ENCODE measurements around the gene CASK.

Gene CASK, protein sequence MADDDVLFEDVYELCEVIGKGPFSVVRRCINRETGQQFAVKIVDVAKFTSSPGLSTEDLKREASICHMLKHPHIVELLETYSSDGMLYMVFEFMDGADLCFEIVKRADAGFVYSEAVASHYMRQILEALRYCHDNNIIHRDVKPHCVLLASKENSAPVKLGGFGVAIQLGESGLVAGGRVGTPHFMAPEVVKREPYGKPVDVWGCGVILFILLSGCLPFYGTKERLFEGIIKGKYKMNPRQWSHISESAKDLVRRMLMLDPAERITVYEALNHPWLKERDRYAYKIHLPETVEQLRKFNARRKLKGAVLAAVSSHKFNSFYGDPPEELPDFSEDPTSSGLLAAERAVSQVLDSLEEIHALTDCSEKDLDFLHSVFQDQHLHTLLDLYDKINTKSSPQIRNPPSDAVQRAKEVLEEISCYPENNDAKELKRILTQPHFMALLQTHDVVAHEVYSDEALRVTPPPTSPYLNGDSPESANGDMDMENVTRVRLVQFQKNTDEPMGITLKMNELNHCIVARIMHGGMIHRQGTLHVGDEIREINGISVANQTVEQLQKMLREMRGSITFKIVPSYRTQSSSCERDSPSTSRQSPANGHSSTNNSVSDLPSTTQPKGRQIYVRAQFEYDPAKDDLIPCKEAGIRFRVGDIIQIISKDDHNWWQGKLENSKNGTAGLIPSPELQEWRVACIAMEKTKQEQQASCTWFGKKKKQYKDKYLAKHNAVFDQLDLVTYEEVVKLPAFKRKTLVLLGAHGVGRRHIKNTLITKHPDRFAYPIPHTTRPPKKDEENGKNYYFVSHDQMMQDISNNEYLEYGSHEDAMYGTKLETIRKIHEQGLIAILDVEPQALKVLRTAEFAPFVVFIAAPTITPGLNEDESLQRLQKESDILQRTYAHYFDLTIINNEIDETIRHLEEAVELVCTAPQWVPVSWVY

DNA sequence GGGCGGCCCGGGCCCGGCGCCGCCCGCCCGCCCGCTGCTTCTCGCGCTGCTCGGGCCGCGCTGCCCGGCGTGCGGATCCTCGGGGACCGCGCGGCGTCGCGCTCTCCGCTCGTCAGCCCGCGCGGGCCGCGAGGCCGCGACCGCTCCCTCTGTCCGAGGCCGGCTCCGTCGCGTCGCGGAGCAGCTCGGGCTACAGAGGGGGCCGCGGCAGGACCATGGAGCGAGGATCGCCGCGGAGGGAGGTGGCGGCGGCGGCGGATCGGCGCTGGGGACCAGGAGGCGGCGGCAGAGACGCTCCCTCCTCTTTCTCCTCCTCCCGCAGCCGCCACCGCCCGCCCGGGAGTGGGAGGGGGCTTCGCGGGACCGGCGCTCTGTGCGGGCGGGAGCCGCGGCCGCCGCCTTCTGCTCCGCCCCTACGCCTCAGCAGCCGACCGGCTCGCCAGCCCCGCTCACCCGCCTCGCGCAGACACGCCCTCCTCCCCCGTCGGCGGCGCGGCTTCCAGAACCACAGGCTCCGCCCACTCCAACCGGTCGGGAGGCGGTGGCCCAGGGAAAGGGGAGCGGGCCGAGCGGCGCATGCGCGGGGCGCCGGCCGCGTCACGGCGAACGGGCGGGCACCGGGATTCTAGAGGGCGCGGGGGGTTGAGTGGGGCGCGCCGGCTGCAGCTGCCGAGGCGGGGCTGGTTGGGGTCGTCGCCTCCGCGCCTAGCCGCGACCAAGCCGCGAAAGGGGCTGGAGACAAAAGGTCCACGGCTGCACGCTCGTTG lies at the start of gene CASK:
Gene CASK, minus strand, starts transcription at position 344 of the 767 bp plus-strand sequence. CDS start 566 bp downstream, outside the sequence.
- DNase-seq (ENCODE audit: low read depth in 4 of 4, low spot score in 1 of 4): peak; percentile 58 to 82 (median 72)

DNA sequence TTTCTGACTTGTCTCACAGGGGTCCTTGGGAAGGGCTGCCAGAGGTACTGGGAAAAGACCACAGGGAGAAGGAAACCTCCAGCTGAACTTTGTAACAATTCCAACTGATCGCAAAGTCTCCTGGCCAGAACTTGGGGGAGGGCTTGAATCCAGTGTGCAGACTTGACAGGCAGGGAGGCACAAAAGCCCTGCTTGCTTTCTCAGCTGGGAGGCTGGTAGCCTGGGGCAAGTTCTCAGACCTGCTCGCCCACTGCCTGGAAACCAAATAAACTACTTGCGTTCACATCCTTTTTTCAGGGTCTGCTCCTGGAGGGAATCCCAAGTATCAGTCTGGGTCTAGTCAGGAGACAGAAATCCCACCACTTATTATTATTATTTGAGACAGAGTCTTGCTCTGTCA lies 48.0 kb upstream of the CASK start:
- DNase-seq (ENCODE audit: low read depth in 4 of 4, low spot score in 1 of 4): no peak

DNA sequence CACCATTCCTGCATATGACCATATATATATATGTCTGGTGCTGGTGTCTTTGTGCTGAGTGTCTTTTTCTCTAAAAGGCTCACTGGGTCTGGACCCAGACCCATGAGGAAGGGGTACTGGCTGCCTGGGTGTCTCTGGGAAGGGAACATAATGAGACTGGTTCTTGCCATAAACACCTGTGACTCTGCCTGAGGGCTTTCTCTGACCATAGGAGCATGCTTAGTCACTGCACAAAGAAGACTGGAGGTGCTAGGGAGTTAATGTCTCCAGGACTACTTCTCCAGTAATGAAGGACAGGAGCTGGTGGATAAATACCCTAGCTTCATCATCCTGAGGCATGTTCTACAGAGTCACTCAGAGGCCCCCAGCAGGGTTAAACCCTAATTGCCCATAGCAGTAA lies 47.1 kb upstream of the CASK start:
- no peak for DNase-seq (ENCODE audit: low read depth in 4 of 4, low spot score in 1 of 4)

DNA sequence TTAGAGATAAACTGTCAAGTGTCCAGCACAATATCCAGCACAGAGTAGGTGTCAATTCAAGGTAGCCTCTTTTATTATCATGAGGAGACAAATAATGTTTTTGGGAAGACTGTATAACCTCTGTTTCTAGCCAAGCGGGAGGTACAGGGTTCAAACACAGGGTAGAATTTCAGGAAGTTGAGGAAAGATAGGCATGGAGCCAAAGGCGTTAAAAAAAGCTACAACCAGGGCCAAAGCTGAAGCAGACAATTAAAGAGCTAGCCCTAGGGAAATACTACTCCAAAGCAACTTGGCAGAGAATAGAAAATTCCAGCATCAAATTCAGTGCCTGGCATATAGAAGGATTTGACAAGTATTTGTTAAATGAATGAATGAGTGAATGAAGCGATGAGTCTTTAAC lies 40.0 kb upstream of the CASK start:
- no peak for DNase-seq (ENCODE audit: low read depth in 4 of 4, low spot score in 1 of 4)

DNA sequence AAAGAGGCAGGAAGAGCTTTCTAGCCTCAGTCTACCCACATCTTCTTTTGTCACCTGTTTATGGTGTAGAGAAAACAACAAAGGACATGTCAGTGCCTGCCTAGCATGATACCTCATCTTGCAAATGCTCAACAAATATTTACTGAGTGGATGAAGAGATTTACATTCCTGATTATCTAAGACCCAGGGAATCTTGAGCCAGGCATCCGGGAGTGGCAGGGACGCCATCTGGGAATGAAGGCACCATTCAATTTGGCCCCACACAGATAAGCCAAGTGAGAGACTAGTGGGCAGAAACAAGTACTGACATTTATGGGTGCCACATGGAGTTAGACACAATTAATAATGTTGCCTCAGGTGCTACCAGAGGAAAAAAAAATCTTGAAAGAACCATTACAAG lies 36.8 kb upstream of the CASK start:
- no peak for DNase-seq (ENCODE audit: low read depth in 4 of 4, low spot score in 1 of 4)

DNA sequence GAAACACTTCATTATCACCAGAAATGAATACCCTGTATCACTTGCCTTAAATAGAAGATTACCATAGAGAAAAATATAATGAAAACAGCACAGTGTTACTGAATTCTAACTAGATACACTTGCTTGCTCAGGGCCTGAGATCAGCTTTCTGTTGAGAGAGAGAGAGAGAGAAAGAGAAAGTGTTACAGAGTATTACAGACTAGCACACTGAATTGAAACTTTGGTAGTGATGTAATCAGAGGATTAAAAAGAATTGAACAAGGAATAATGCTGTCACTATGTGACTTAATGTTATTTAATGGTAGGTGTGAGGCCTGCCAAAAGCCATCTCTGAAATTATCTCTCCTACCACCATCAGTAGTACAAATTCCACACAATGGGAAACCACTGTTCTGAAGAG lies 35.5 kb upstream of the CASK start:
- no peak for DNase-seq (ENCODE audit: low read depth in 4 of 4, low spot score in 1 of 4)

DNA sequence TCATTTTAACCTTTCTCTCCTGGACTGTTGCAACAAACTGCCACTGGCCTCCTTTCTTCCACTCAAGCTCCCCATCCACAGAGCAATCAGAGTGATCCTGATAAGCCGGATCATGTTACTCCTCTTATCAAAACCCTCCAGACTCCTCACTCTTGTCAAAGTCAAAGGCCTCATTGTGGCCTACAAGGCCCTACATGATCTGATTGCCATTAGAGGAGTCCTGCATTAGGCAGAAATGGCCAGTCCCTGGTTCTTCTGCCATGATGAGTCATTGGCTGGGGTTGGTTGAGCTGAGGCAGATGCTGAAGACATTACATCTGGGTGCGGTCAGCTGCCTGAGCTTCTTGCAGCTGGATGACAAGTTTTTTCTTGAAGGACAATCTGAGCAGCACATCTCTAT lies 32.7 kb upstream of the CASK start:
- no peak for DNase-seq (ENCODE audit: low read depth in 4 of 4, low spot score in 1 of 4)

DNA sequence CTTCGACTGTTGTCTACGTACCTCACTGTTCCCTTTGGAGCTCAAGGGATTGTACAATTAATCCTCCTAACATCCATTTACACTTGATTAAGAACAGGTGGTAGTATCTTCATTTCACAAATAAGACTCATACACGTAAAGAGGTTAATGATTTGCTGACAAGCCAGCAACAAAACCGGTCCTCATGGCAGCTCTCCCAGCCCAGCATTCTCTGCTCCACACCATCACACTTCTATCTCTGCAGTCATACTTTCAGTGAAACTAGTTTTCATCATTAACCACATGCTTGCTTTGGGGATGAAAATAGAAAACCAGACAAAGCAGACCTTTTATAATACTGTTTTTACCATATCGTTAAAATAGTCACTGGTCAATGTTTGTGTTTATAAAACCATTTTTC lies 28.7 kb upstream of the CASK start:
- DNase-seq (ENCODE audit: low read depth in 4 of 4, low spot score in 1 of 4): no peak

DNA sequence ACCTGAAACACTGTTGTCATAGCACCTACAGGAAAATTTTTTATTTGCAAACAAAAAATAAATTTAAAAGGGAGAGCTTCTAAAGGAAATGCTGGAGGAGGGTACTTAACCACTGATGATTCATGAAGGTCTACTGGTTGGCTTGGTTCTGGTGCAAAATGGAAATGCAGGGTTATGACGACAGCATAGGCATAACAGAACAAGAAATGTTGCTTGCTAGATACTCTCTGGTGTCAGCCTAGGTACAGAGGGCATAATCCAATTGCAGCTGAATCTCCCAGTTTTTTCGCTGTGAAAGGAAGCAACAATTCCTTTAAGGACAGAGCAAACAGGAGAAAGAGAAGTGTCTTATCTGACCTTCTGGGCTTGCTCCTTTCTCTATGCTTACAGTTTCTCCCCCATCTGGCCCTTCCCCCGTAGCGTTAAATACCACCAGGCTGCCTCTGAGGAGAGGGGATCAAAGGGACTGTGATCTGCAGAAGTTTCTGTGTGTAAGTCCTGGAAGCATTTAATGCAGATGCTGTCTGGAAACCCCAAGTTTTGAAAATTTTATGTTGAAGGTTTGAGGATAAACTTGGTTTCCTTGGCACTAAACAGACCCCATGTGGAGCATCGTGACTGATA lies 23.7 kb upstream of the CASK start:
- no peak for DNase-seq (ENCODE audit: low read depth in 4 of 4, low spot score in 1 of 4)

DNA sequence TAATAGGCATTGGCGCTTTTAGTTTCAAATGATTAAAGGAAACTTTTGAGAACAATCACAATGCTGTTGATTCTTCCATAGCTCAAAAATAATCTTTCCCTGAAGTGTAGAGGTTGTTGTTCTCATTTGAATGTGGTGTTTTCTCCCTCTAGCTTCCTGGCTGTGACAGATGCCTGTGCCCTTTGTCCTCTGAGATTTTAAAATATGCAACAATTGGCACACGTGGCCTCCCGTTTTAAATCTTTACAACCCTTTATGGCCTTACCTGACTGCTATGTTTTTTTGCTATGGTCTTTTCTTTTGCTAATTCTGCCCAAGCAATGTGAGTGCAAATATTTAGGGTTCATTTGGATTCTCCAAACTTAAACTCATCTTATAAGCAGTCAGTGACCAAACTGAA lies 22.9 kb upstream of the CASK start:
- no peak for DNase-seq (ENCODE audit: low read depth in 4 of 4, low spot score in 1 of 4)

DNA sequence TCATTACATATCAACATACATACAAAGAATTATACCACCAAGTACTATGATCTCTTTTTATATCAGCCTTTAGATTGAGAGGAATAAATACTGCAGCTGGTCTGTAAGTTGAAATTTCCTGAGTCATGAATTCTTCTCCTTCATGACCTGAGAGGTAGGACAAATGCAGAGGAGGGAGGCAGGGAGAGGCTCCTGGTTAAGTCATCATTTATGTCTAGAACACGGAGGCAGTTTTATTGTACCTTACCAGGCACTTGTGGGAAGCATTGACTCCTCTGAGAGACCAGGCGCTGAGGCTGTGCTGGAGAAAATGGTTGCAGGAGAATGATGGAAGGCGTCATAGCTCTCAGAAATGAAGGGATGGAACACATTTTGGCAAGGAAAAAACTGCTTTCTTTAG lies 12.5 kb upstream of the CASK start:
- no peak for DNase-seq (ENCODE audit: low read depth in 4 of 4, low spot score in 1 of 4)

DNA sequence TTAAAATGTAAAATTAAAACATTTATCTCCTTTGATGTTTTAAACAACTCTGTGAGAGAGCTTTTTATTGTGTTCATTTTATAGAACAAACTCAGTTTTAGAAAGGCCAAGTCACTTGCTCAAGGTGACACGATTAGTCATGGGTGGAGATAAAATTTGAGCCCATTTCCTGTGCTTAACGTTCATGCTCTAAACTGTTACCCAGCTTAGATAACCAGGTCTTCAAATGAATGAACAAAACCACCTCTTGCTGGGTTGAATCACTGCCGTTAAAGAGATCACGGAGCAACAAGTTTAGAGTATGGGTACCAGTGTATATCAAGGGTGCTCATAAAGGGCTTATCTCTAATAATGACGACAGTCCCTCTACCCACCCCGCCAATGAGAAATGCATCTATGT lies 10.2 kb upstream of the CASK start:
- DNase-seq (ENCODE audit: low read depth in 4 of 4, low spot score in 1 of 4): no peak

DNA sequence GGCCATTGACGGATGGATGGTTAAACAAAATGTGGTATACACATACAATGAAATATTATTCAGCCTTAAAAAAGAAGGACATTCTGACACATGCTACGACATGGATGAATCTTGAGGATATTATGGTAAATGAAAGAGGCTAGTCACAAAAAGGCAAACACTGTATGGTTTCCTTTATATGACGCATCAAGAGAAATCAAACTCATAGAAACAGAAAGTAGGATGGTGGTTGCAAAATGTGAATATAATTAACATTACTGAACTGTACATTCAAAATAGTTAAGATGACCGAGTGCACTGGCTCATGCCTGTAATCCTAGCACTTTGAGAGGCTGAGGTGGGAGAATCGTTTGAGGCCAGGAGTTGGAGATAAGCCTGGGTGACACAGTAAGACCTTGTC lies 9.5 kb upstream of the CASK start:
- DNase-seq (ENCODE audit: low read depth in 4 of 4, low spot score in 1 of 4): no peak

DNA sequence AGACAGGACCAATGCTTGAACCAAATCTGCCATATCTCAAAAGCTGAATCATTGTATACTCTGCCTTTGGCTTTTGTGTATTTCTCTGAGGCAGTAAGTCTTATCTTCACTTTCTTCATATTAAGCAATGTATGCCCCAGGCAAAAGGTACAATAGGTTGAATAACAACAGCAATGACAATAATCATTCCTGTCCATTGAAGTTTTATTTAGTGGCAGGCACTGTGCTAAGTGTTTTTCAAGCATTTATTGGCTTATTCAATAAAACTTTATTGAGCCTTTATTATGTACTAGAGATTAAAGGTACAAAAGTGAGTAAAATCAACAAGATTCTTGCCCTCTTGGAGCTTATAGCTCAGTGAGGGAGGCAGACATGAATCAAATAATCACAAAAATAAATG lies 8.2 kb upstream of the CASK start:
- DNase-seq (ENCODE audit: low read depth in 4 of 4, low spot score in 1 of 4): no peak

DNA sequence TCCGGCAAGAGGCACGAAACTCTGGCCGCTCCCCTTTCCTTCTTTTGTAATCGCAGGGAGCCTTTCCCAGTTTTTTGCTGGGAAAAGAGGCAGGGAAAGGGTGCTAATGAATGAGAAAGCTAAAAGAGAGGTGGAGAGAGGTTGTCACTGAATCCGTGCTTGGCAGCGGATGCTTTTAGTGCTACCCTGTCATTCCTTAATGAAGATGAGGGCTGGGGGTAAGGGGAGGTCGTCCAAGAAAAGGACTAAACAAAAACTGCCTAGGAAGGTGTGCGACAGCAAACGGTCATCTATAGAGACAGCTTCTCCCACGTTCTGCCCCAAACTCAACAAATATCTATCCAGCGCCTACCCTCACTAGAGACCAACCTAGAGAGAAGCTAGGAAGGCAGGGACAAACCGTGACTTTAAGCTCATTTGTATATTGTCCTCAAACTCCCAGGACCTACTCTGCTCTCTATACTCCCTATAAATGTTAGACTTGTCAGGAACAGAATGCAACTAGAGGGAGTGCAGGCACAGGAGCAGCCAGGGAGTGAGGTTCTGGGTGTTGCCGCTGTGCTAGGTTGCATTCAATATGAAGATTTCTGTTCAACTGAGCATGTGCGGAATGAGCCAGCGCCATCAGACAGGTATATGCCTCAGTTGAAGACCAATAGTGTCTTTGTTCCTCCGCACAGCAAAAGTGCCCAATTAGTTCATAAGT lies 777 bp upstream of the CASK start:
- DNase-seq (ENCODE audit: low read depth in 4 of 4, low spot score in 1 of 4): no peak

DNA sequence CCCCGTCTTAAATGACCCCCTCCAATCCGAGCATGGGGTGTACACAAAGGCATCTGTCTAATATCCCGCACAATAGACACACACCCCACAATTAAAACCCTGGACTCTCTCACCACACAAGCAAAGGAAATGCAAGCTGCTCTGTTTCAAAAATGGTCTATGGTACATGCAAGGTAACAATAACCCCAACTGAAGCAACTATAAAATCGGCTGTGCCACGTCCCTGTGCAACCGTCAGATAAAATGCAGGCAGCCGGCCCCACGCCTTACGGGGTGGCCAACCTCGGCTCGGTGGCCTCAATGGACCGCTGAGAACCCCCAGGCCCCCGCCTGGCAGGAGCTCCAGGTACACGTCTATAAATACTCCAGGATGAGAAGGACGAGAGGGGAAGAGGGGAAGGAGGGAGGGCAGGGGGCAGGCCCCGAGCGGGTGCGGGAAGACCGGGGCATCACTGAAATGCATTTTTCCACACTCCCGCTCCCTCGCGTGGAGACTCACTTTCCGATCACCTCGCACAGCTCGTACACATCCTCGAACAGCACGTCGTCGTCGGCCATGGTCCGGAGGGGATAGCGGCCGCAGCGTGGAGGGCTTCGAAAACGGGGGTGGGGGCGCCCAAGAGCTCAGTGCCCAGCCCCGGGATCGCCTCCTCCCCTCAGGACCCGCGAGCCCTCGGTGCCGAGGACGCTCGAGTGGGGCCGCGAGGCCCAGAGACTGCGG lies 763 bp downstream of the CASK start:
- no peak for DNase-seq (ENCODE audit: low read depth in 4 of 4, low spot score in 1 of 4)

DNA sequence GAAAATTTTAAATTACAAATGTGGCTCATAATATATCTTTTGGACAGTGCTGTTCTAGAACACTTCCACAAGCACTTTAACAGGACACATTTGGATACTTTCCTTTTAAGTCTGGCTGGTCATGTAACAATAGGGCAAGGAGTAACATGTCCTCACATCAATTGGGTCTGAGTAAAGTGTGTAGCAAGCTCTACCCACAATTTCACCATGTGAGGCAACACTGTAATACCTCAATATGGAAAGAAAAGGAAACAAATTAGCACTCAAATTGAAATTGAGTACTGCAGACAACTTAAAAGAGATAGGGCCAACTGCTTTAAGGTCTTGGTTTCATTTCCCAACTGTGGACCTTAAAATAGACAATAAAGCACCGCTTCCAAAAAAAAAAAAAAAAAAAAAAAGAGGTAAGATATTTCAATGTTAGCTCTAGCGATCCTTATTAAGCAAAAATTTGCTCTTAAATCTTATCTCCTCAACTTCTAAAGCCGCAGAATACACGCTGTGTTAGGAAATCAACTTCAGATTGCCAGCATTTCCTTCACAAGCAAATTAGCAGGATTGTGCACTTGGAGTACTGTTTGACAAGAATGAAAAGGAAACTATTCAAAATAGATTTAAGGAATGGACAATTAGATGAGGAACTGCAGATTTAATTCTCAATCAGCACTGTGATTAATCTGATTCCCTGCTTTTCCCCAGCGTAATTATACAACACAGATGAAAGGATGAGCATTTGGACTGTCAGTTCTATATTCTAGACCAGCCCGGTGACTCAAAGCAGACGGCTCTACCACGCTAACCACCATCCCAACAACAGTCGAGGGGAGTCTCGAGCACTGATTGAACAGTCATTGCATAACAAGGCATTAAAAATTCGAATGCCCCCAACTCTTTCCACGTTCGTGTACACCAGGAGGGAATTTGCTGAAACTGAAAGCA lies 1.6 kb downstream of the CASK start:
- DNase-seq (ENCODE audit: low read depth in 4 of 4, low spot score in 1 of 4): no peak

DNA sequence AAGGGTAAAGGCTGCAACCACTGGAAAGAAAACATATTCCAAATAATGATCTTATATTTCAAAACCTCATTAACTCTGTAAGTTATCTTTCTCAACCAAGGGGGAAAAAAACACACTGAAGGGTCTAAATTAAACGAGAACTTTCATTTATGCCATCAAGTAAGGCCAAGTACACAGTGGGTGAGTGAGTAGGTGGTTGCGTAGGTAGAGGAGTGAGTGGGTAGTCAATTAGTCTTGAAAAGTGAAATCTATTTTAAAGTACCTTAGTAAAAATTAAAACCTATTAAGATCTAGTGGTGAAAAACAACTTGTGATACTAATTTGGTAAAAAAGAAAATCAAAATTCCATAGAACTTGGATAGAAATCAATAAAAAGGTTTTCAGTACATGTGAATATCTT lies 3.5 kb downstream of the CASK start:
- DNase-seq (ENCODE audit: low read depth in 4 of 4, low spot score in 1 of 4): no peak

DNA sequence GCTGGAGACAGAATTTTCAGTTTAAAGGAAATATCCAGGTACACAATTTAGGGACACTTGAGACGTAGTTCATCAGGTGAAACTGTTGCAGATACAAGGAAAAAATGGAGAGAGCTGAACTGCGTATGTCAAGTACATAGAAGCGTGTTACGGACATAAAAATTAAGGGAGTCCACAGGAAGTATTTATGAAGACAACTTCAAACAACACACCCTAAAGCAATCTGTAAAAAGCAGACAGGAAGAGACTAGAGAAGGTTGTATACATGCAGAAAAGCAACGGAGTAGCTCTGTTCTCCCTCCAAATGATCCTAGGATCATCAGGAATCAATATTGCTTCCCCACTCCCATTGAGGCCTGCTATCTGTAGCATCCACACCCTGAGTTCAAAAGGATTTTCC lies 5.8 kb downstream of the CASK start:
- DNase-seq (ENCODE audit: low read depth in 4 of 4, low spot score in 1 of 4): no peak

All from stimulated activated CD4-positive, alpha-beta T cell treated with anti-CD3 and anti-CD28 coated beads, Interleukin-1b, Interleukin-23, amount 100 ng/mL, for 24 hours (primary cell).